GM23248 (cell line): Measurements from ENCODE around the gene CDC42SE2.

Experiments
- EZH2 ChIP-seq: fragments of 200-600 bp; sonication (generic); IDR thresholded peaks from 2 replicates; pipeline ENCODE4 v1.6.1; 2018; ENCODE audit warnings: antibody characterized with exemption, mild to moderate bottlenecking; ENCODE audit not compliant: insufficient read depth, poor library complexity, severe bottlenecking
- EZH2phosphoT487 ChIP-seq: fragments of 200-600 bp; sonication (generic); IDR thresholded peaks from 2 replicates; pipeline ENCODE4 v1.6.1; 2018; ENCODE audit warnings: antibody characterized with exemption, moderate library complexity, mild to moderate bottlenecking, low read depth; ENCODE audit not compliant: insufficient read depth

- TF ChIP-seq EZH2phosphoT487 (no peak), EZH2 (no peak)
These were observed 155.0 kb downstream of the CDC42SE2 start for GRCh38 chr5:131418846-131419245.
